Lung (tissue), 12 donors: Measurements from ENCODE around the gene BPTF. TPM values are rescaled to one million over a fixed set of nuclear protein-coding genes. Genes with fewer than 3 reads are reported as not detected.
A peak's percentile ranks its signal among the peaks of the same experiment; 100 is the strongest.

Experiments used
- ATAC-seq: fragments of 200-7000 bp; cut with Tn5 transposase; one replicate; pipeline ENCODE4 v1.9.1; 2020; ENCODE audit warnings: moderate number of reproducible peaks; ENCODE audit not compliant: insufficient read depth, low FRiP score
- DNase-seq, 3 donors: peaks; one replicate each; pipeline ENCODE4 v3.0.0-alpha.2; 2013 to 2017
- H3K27ac ChIP-seq, 2 donors: one replicate each; pipeline ENCODE4 v1.5.1; 2013; ENCODE audit warnings: mild to moderate bottlenecking in 2 of 2, moderate library complexity in 2 of 2, control low read depth in 1 of 2, inconsistent platforms in 1 of 2, low read depth in 1 of 2, low read length in 1 of 2
- H3K27me3 ChIP-seq, 3 donors: one replicate each; pipeline ENCODE4 v1.5.1; 2013; ENCODE audit warnings: low read length in 2 of 3; ENCODE audit not compliant: control insufficient read depth in 3 of 3, insufficient read depth in 3 of 3
- H3K36me3 ChIP-seq, 4 donors: one replicate each; pipeline ENCODE4 v1.5.1; 2013; ENCODE audit warnings: low read length in 4 of 4, mild to moderate bottlenecking in 1 of 4, moderate library complexity in 1 of 4; ENCODE audit not compliant: control insufficient read depth in 4 of 4, insufficient read depth in 4 of 4
- H3K4me1 ChIP-seq, 5 donors: one replicate each; pipeline ENCODE4 v1.5.1; 2013; ENCODE audit warnings: low read length in 5 of 5, mild to moderate bottlenecking in 2 of 5, moderate library complexity in 1 of 5; ENCODE audit not compliant: control insufficient read depth in 5 of 5, insufficient read depth in 5 of 5
- H3K4me3 ChIP-seq: one replicate; pipeline ENCODE4 v1.5.1; 2013; ENCODE audit warnings: mild to moderate bottlenecking, control low read depth, moderate library complexity
- H3K9ac ChIP-seq, 2 donors: one replicate each; pipeline ENCODE4 v1.5.1; 2013; ENCODE audit warnings: low read length in 2 of 2, control low read depth in 1 of 2; ENCODE audit not compliant: insufficient read depth in 1 of 2
- H3K9me3 ChIP-seq, 4 donors: one replicate each; pipeline ENCODE4 v1.5.1; 2013; ENCODE audit warnings: low read length in 3 of 4, mild to moderate bottlenecking in 1 of 4, moderate library complexity in 1 of 4; ENCODE audit not compliant: control insufficient read depth in 4 of 4, insufficient read depth in 3 of 4
- WGBS, 2 donors: extraction: QIAGEN DNeasy Blood & Tissue Kit; methylation state at CpG; one replicate each; pipeline ENCODE4 v1.1.7; 2013; 5-methylcytosine and 5-hydroxymethylcytosine counted together
- polyA plus RNA-seq, 2 donors: library from polyadenylated mRNA; stranded (reverse); fragments of 200-250 nt; gene quantifications; one replicate each; pipeline ENCODE4 v1.2.1, GENCODE V29; 2013
- total RNA-seq, 2 donors: library from RNA; depleted of rRNA in 1 of 2; stranded (reverse); fragments of >200 nt in 1 of 2; gene quantifications; one replicate each; pipeline ENCODE4 v1.2.1, GENCODE V29; 2014 to 2021
- TF ChIP-seq, protein P1 (sequence below): IDR thresholded peaks from 2 replicates; pipeline ENCODE4 v1.5.1; 2012; ENCODE audit warnings: mild to moderate bottlenecking; ENCODE audit errors: control extremely low read depth, extremely low read depth
- donor health status: control.
- donor health status: control.
- donor health status: Bipolar disorder and iron deficiency.
- donor health status: healthy.
- donor health status: DM: yes; HTN: yes; CAD: no.

Gene BPTF
- total and polyA plus RNA-seq, 4 donors: 12.2 to 179 (median 47.4) TPM

DNA sequence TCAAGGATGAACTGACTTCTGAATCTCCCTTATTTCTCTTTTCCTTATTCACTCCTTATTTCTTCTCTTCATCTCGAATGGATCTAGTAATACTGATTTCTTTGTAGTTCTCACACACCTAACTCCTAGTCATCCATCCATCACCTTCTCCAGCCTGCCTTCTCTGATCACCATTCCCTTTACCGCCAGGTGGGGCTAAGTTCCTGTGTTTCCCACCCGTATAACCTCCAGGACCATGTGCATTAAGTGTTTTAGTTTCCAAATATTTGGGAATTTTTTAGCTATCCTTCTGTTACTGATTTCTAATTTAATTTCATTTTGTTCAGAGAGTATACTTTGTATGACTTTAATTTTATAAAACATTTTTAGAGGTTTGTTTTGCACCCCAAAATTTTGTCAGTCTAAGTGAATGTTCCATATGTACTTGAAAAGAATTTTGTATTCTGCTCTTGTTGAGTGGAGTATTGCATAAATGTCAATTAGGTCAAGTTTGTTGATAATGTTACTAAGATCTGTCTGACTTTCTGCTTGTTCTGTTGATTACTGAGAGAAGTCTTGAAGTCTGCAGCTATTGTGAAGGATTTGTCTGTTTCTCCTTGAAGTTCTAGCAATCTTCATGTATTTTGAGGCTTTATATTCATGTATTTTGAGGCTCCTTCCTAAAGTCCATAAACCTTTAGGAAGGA is 8.8 kb downstream of the BPTF start:
- Histone ChIP-seq H3K9ac (no peak overlapping the region), H3K9me3 (no peaks in the 10 kb centered on the region), H3K4me1 (peaks cover 0 to 34% (median 19%) of the 10 kb centered on the region in 5 donors), H3K36me3 (peaks cover 0 to 2% (median under 1%) of the 10 kb centered on the region in 4 donors), H3K4me3 (no peak overlapping the region), H3K27me3 (no peaks in the 10 kb centered on the region), H3K27ac (no peak overlapping the region)
- 83 to 94% methylated on average over 3 of the region's 3 CpGs for WGBS, 2 donors
- TF ChIP-seq, protein P1, sequence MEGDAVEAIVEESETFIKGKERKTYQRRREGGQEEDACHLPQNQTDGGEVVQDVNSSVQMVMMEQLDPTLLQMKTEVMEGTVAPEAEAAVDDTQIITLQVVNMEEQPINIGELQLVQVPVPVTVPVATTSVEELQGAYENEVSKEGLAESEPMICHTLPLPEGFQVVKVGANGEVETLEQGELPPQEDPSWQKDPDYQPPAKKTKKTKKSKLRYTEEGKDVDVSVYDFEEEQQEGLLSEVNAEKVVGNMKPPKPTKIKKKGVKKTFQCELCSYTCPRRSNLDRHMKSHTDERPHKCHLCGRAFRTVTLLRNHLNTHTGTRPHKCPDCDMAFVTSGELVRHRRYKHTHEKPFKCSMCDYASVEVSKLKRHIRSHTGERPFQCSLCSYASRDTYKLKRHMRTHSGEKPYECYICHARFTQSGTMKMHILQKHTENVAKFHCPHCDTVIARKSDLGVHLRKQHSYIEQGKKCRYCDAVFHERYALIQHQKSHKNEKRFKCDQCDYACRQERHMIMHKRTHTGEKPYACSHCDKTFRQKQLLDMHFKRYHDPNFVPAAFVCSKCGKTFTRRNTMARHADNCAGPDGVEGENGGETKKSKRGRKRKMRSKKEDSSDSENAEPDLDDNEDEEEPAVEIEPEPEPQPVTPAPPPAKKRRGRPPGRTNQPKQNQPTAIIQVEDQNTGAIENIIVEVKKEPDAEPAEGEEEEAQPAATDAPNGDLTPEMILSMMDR: no peak
- no peak for ATAC-seq
- no peak for DNase-seq

DNA sequence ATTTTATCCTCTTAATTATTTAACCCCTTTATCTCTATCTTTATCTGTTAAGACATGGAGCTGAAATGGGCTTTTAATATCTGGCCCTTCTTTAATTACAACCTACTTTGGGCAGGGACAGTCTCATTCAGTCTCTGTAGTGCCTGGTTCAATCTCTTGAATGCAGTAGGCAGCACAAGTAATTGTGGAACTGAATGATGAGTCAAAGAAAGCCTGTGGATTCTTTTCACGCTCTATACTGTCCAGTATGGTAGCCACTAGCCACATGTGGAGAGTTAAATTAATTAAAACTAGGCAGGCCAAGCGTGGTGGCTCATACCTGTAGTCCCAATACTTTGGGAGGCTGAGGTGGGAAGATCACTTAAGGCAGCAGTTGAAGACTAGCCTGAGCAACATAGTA is 9.3 kb downstream of the BPTF start:
- no peak for ATAC-seq
- H3K4me3 ChIP-seq: no peak overlapping the region
- H3K9ac ChIP-seq: no peak overlapping the region
- TF ChIP-seq, protein P1: no peak
- DNase-seq: no peak
- no peaks in the 10 kb centered on the region for H3K9me3 ChIP-seq
- 95 to 97% methylated on average over 2 of the region's 2 CpGs for WGBS, 2 donors
- H3K27ac ChIP-seq: peak overlapping the region in 1 of 2 donors; percentile 31
- H3K4me1 ChIP-seq: peaks cover 0 to 30% (median 13%) of the 10 kb centered on the region in 5 donors
- H3K27me3 ChIP-seq: no peaks in the 10 kb centered on the region
- peaks cover 0 to 2% (median under 1%) of the 10 kb centered on the region in 4 donors for H3K36me3 ChIP-seq

DNA sequence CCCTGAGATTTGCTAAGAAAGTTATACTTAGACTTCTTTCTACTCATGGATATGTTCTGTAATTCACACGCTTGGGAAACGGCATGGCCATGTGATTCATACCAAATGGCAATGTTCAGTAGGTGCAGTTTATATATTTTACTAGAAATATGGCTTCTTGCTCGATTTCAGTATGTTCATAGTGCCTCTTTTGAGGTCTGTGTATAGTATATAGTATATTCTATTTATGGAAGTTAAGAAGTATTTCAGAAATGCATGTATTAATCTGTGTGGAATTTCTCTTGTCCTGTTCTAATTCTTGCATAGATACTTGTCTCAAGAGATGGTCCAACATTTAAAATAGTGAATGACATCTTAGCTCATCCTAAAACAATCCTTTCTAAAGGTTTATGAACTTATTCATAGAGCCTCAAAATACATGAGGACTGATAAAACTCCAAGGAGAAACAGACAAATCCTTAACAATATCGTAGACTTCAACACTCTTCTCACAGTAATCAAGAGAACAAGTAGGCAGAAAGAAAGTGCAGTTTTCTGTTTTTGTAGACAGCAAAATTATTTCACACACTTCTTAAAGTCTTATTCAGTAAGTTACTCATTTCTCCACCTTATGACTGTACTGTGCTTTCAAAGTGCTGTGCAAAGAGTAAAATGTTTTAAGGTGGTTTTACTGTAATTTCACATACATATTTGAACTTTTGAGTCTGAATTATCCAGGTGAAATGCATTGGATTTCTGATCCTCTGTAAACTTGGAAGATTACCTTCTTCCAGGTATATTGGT is 11.1 kb downstream of the BPTF start:
- Histone ChIP-seq H3K27ac (no peak overlapping the region), H3K4me1 (peaks cover 0 to 20% (median 0%) of the 10 kb centered on the region in 5 donors), H3K9ac (no peak overlapping the region), H3K36me3 (peaks cover 0 to 2% (median under 1%) of the 10 kb centered on the region in 4 donors), H3K27me3 (no peaks in the 10 kb centered on the region), H3K9me3 (no peaks in the 10 kb centered on the region), H3K4me3 (no peak overlapping the region)
- DNase-seq: no peak
- ATAC-seq: no peak
- WGBS, 2 donors: 59 to 66% methylated on average over 4 of the region's 4 CpGs
- TF ChIP-seq, protein P1: no peak
